BLaER1 treated with 17β-estradiol and CSF1 and Interleukin-3, amounts not matched to agents 10 nM and 100 nM (cell line): Measurements from ENCODE around the gene TCEA2.

Source experiments
- H3K27ac ChIP-seq, 11 experiments: shearing (Covaris generic); formaldehyde crosslinking; 2 replicates each; pipeline ENCODE4 v1.8.1; 2022
- H3K27me3 ChIP-seq, 11 experiments: shearing (Covaris generic); formaldehyde crosslinking; 2 replicates each; pipeline ENCODE4 v1.8.1; 2022
- H3K36me3 ChIP-seq, 11 experiments: shearing (Covaris generic); formaldehyde crosslinking; 2 replicates each; pipeline ENCODE4 v1.8.1; 2022
- H3K4me1 ChIP-seq, 10 experiments: shearing (Covaris generic); formaldehyde crosslinking; 2 replicates each; pipeline ENCODE4 v1.8.1; 2022
- H3K4me2 ChIP-seq, 11 experiments: shearing (Covaris generic); formaldehyde crosslinking; 2 replicates each; pipeline ENCODE4 v1.8.1; 2022
- H3K4me3 ChIP-seq, 10 experiments: shearing (Covaris generic); formaldehyde crosslinking; 2 replicates each; pipeline ENCODE4 v1.8.1; 2022
- H3K9ac ChIP-seq, 11 experiments: shearing (Covaris generic); formaldehyde crosslinking; 2 replicates each; pipeline ENCODE4 v1.8.1; 2022
- H3K9me3 ChIP-seq, 11 experiments: shearing (Covaris generic); formaldehyde crosslinking; replicated peaks in 1 of 11; 2 replicates each; pipeline ENCODE4 v1.8.1; 2022
- H4K20me1 ChIP-seq, 11 experiments: shearing (Covaris generic); formaldehyde crosslinking; 2 replicates each; pipeline ENCODE4 v1.8.1; 2022
- Cebpa-rat ChIP-seq, 11 experiments: shearing (Covaris generic); IDR thresholded peaks; 2 replicates each; pipeline ENCODE4 v1.8.1; 2022

Gene TCEA2

DNA sequence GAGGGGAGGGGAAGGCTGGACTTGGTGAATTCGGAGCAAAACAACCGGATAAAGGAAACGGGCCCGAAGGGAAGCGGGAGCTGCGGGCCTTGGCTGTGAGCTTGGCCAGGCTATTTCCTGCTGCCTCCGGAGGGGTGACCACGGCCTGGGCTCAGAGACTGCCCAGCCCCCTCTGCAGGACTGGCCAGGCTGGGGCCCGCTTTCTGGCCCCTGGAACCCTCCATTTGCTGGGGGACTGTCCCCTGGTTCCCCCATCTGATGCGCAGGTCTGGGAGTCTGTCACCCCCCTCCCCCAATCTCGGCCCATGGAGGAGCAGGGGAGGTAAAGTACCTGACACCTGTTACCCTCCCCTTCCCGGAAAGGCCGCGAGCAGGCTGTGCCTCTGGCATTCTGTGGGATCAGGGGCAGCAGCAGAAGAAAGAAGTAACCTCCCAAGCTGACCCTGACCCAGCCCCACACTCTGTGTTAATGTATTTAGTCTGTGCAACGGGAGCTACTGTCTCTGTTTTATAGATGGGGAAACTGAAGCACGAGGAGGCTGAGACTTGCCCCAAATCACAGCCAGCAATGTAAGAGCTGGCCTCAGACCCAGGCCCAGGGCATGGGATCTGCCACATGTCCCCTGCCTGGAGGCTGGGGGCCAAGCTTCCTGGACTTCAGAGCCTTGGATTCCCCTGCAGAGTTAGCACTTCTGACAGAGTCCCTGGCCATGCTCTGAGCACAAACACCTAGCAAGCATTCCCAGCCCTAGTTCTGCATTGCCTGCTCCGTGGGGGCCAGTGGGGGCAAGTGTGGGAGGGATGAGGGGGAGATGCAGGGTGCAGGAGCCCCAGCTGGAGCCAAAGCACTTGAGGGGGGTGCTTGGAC is 23.5 kb upstream of the TCEA2 start:
- H3K4me1 ChIP-seq, result peaks cover 53 to 92% (median 81%) of the 10 kb centered on the region in 10 experiments
- peaks cover 2 to 15% (median 6%) of the 10 kb centered on the region in 11 experiments; a peak in 18 of 22 replicates for H3K36me3 ChIP-seq
- H3K27me3 ChIP-seq, result peaks cover 62 to 78% (median 69%) of the 10 kb centered on the region in 11 experiments
- peaks cover 0 to 45% (median 28%) of the 10 kb centered on the region in 11 experiments; a peak in 17 of 22 replicates for H4K20me1 ChIP-seq
- no peak for TF ChIP-seq Cebpa-rat (IDR thresholded peaks at IDR 0.05)
- H3K27ac ChIP-seq, result peak overlapping the region in 8 of 11 experiments; percentile 10 to 81 (median 52); a peak in 10 of 22 replicates
- peak overlapping the region; percentile 53 to 78 (median 69); a peak in 21 of 22 replicates for H3K9ac ChIP-seq
- peak overlapping the region; percentile 95 to 100 (median 99) for H3K4me2 ChIP-seq
- H3K4me3 ChIP-seq, result peak overlapping the region; percentile 57 to 72 (median 62)
- H3K9me3 ChIP-seq, result no peaks in the 10 kb centered on the region

DNA sequence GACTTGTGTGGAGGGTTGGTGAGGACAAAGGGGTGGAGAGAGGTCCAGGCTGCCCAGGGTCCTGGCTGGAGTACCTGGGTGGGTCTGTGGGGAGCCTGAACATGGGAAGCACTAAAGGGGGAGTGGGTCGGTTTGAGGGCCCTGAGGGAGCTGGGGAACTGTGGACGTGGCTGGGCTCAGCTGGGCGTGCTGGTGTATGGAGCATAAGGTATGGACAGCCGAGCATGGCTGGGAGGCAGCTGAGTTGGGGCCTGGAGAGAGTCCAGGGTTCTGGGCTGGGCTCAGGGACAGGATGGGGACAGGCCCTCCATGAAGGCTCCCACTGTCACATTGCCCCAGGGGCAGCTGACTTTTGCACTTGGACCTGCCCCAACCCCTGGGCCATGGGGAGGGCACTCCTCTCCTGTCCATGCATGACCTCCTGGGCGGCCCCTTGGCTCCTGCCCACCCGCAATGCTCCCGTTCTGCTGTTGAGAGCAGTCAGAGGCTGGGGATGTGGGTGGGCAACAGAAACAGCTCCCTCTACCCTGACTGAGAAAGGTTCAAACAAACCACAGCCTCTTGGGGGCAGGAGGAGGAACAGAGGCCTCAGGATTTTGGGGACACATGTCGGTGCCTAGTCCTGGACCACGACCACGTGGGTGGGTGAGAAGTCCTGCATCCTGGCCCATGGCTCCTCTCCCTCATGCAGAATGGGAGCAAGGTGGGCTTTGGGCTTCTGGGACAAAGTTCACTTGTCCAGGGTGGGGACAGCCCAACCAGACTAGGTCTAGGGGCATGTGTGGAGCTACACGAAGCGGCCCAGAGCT is 22.6 kb upstream of the TCEA2 start:
- H3K9me3 ChIP-seq, result no peaks in the 10 kb centered on the region
- H4K20me1 ChIP-seq, result peaks cover 0 to 37% (median 21%) of the 10 kb centered on the region in 11 experiments; a peak in 17 of 22 replicates
- TF ChIP-seq Cebpa-rat (IDR thresholded peaks at IDR 0.05), result no peak
- H3K27me3 ChIP-seq, result peaks cover 69 to 85% (median 77%) of the 10 kb centered on the region in 11 experiments
- peaks cover 62 to 96% (median 84%) of the 10 kb centered on the region in 10 experiments for H3K4me1 ChIP-seq
- peak overlapping the region in 3 of 10 experiments; percentile 57 to 73 (median 57); a peak in 3 of 20 replicates for H3K4me3 ChIP-seq
- peaks cover 0 to 7% (median 0%) of the 10 kb centered on the region in 11 experiments; a peak in 5 of 22 replicates for H3K36me3 ChIP-seq
- H3K4me2 ChIP-seq, result peak overlapping the region; percentile 95 to 100 (median 99); a peak in 21 of 22 replicates
- peak overlapping the region in 5 of 11 experiments; percentile 15 to 81 (median 70); a peak in 11 of 22 replicates for H3K27ac ChIP-seq
- H3K9ac ChIP-seq, result peak overlapping the region in 5 of 11 experiments; percentile 41 to 78 (median 76); a peak in 6 of 22 replicates

DNA sequence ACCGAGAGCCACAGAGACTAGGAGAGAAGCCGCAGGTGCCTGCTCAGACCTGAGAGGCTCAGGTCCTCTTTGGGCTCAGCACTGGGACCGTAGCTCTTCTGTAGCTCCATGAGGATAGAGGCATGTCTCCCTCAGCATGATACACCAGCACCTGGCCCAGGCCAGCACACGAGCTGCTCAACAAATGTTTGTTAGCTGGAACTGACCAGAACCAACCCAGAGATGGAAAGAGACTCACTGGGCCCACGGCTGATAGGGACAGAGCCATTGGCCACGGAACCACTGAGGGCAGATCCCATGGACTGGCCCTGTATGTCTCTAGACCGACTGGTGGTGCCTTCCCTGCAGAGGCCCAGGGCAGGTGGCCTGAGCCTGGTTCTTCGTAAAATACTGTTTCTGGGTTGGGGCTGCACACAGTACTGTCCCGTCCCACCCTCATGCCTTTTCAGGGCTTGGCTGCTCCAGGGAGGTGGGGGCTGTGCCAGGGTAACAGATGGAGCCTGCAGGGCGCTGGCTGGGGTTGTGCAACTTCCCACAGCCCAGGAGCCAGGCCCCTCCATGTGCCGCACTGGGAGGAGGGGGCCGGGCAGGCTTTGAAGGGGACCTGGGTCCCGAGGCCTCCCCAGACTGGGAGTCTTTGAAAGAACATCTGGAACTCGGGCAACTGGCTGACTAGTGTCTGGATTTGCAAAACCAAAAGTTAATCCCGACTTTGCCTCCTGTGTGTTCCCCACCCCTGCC is 21.8 kb upstream of the TCEA2 start:
- Histone ChIP-seq H3K27ac (peak overlapping the region in 7 of 11 experiments; percentile 69 to 81 (median 79); a peak in 13 of 22 replicates), H3K4me1 (peaks cover 57 to 95% (median 76%) of the 10 kb centered on the region in 10 experiments), H3K27me3 (peaks cover 72 to 93% (median 85%) of the 10 kb centered on the region in 11 experiments), H3K36me3 (no peaks in the 10 kb centered on the region), H4K20me1 (peaks cover 0 to 29% (median 13%) of the 10 kb centered on the region in 11 experiments; a peak in 17 of 22 replicates), H3K9me3 (no peaks in the 10 kb centered on the region), H3K9ac (peak overlapping the region in 8 of 11 experiments; percentile 41 to 80 (median 76); a peak in 14 of 22 replicates), H3K4me2 (peak overlapping the region; percentile 95 to 100 (median 99)), H3K4me3 (peak overlapping the region in 7 of 10 experiments; percentile 2 to 73 (median 58); a peak in 11 of 20 replicates)
- TF ChIP-seq Cebpa-rat (IDR thresholded peaks at IDR 0.05), result peak in 6 of 11 experiments; percentile 40 to 88 (median 63); a peak in 9 of 22 replicates

DNA sequence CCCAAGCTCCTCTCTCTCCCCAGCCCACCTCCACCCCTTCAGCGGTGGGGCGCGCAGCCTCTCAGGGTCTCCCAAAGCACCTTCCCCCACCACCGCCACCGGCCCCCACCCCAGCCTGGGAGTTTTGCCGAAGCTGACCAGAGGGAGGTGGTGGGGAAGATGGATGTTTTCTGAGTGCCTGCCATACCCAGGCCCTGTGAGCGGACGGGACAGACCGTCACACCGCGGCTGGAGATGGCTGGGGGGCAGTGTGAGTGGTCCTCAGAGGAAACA is 21.3 kb upstream of the TCEA2 start:
- Histone ChIP-seq H3K4me1 (peaks cover 52 to 90% (median 71%) of the 10 kb centered on the region in 10 experiments), H3K4me3 (peak overlapping the region; percentile 44 to 73 (median 57)), H3K4me2 (peak overlapping the region; percentile 95 to 100 (median 99)), H3K27ac (peak overlapping the region in 9 of 11 experiments; percentile 69 to 81 (median 77); a peak in 20 of 22 replicates), H3K36me3 (no peaks in the 10 kb centered on the region), H3K27me3 (peaks cover 72 to 94% (median 90%) of the 10 kb centered on the region in 11 experiments), H3K9ac (peak overlapping the region; percentile 60 to 85 (median 73); a peak in 20 of 22 replicates), H4K20me1 (peaks cover 0 to 26% (median 8%) of the 10 kb centered on the region in 11 experiments; a peak in 17 of 22 replicates), H3K9me3 (no peaks in the 10 kb centered on the region)
- no peak for TF ChIP-seq Cebpa-rat (IDR thresholded peaks at IDR 0.05)

DNA sequence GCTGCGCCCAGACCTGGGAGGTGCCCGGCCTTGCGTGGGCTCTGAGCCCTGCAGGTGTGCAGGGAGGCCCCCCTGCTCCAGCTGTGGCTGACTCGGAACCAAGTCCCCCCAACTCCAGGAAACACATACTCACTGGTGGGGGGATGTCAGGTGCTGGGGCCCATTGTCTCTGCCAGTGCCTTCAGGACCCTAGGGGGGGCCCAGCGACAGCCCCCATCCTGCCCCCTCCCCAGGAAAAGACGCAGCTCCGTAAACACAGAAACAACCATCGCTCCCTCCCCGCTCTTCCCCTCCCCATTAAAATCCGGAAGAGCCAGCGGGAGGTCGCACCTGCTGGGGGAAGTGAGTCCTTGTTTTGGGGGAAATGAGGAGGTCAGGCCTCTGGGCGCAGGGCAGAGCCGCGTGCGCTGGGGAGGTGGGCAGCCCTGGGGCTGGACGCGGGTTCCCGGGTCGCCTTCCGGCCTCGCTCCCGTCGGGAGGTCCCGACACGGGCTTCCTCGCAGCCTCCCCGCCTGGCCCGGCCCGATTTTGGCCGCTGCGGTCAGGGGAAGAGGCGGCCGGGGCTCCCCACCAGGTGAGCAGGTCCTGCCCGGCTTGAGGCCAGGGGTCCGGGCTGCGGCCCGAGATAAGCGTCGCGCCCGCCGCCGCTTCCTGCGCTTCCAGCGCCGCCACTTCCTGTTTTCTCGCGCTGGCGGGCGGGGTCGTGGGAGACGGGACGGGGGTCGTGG is 20.8 kb upstream of the TCEA2 start:
- peaks cover 0 to 25% (median 3%) of the 10 kb centered on the region in 11 experiments; a peak in 16 of 22 replicates for H4K20me1 ChIP-seq
- TF ChIP-seq Cebpa-rat (IDR thresholded peaks at IDR 0.05), result no peak
- peaks cover 52 to 85% (median 66%) of the 10 kb centered on the region in 10 experiments for H3K4me1 ChIP-seq
- peak overlapping the region; percentile 44 to 73 (median 57) for H3K4me3 ChIP-seq
- peak overlapping the region; percentile 95 to 100 (median 99) for H3K4me2 ChIP-seq
- peaks cover 72 to 94% (median 91%) of the 10 kb centered on the region in 11 experiments for H3K27me3 ChIP-seq
- no peaks in the 10 kb centered on the region for H3K9me3 ChIP-seq
- no peaks in the 10 kb centered on the region for H3K36me3 ChIP-seq
- H3K27ac ChIP-seq, result peak overlapping the region; percentile 69 to 81 (median 76); a peak in 21 of 22 replicates
- peak overlapping the region; percentile 60 to 85 (median 73) for H3K9ac ChIP-seq

DNA sequence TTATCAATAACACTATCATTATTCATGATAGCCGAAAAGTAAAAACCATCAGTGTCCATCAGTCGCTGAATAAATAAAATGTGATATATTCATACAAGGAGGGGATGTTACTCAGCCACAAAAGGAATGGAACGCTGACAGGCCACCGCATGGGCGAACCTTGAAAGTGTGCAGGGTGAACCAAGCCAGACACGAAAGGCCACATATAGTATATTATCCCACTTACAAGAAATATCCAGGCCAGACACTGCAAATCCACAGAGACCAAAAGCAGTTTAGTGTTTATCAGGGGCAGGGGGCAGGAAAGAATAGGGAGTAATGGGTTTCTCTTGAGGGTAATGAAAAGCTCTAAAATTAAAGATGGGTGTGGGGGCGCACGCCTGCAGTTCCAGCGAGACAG is 19.2 kb upstream of the TCEA2 start:
- Histone ChIP-seq H4K20me1 (peaks cover 0 to 27% (median 6%) of the 10 kb centered on the region in 11 experiments; a peak in 12 of 22 replicates), H3K36me3 (no peaks in the 10 kb centered on the region), H3K4me3 (no peak overlapping the region), H3K4me1 (peaks cover 42 to 81% (median 60%) of the 10 kb centered on the region in 10 experiments), H3K27ac (no peak overlapping the region), H3K9me3 (no peaks in the 10 kb centered on the region), H3K9ac (no peak overlapping the region), H3K4me2 (0 out of 22 replicates have a peak overlapping the region, but pooled peaks of 2 of the 11 experiments have one; percentile 51 to 52), H3K27me3 (peaks cover 73 to 94% (median 92%) of the 10 kb centered on the region in 11 experiments)
- no peak for TF ChIP-seq Cebpa-rat (IDR thresholded peaks at IDR 0.05)

DNA sequence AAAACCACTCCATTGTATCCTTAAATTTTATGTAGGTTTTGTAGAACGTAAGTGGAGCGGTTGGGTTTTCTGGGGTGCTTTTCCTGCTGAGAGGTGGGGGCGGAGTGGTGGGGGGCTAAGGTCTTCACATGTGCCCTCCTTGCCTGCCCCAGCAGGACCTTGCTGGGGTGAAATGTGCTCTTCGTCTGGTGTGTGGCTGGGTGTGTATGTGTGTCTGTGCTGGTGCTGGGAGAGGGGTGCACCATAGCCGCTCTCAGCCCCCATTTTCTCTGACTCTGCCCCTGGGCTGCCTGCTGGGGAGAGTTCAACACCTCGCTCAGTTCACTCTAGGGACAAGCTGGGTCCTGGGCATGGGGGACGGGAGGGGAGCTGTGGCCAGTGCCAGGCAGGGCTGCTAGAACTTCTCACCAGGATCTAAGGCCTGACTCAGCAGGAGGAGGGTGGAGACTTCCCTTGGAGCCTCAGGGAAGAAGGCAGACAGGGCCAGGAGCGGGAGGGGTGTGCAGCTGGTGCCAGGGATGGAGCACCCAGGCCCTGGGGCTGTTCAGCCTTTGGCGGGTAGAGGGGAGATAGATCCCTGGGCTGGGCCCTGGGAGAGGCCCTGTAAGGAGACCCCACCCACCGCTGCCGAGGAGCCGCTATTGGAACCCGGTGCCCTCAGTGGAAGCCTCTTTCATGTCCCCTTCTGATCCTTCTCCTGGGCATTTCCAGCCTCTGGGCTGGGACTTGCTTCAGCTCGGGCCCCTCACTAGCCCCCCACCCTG is 18.3 kb upstream of the TCEA2 start:
- Histone ChIP-seq H3K27ac (no peak overlapping the region), H3K27me3 (peaks cover 78 to 97% (median 95%) of the 10 kb centered on the region in 11 experiments), H3K9me3 (no peaks in the 10 kb centered on the region), H3K9ac (no peak overlapping the region; a peak in 1 of 22 replicates), H4K20me1 (peaks cover 0 to 27% (median 6%) of the 10 kb centered on the region in 11 experiments; a peak in 12 of 22 replicates), H3K4me3 (no peak overlapping the region), H3K4me1 (peaks cover 33 to 73% (median 53%) of the 10 kb centered on the region in 10 experiments), H3K36me3 (no peaks in the 10 kb centered on the region), H3K4me2 (peak overlapping the region in 10 of 11 experiments; percentile 7 to 72 (median 40); a peak in 14 of 22 replicates)
- TF ChIP-seq Cebpa-rat (IDR thresholded peaks at IDR 0.05), result no peak
